Neuronal stem cell (in vitro differentiated cells): ENCODE results near the gene LDLRAD3.

Experiments used
- DNase-seq: peaks from one replicate; pipeline ENCODE4 v3.0.0-alpha.2; 2013; ENCODE audit warnings: low spot score
- H2AFZ ChIP-seq: one replicate; pipeline ENCODE4 v1.6.1; 2013; ENCODE audit warnings: mild to moderate bottlenecking, low read length, inconsistent platforms
- H2AK5ac ChIP-seq: 2 replicates; pipeline ENCODE4 v1.6.1; 2013; ENCODE audit warnings: low read depth, mild to moderate bottlenecking, inconsistent platforms, low read length, moderate library complexity, mixed read lengths
- H2BK120ac ChIP-seq: 2 replicates; pipeline ENCODE4 v1.6.1; 2013; ENCODE audit warnings: low read depth, mild to moderate bottlenecking, inconsistent platforms, low read length, moderate library complexity, mixed read lengths
- H2BK12ac ChIP-seq: one replicate; pipeline ENCODE4 v1.6.1; 2013; ENCODE audit warnings: low read length, inconsistent platforms
- H2BK15ac ChIP-seq: 2 replicates; pipeline ENCODE4 v1.6.1; 2013; ENCODE audit warnings: mild to moderate bottlenecking, low read length, inconsistent platforms, mixed read lengths
- H2BK5ac ChIP-seq: one replicate; pipeline ENCODE4 v1.6.1; 2013; ENCODE audit warnings: inconsistent platforms, mild to moderate bottlenecking, low read length, moderate library complexity
- H3K14ac ChIP-seq: one replicate; pipeline ENCODE4 v1.6.1; 2013; ENCODE audit warnings: low read length, inconsistent platforms
- H3K18ac ChIP-seq: 2 replicates; pipeline ENCODE4 v1.6.1; 2013; ENCODE audit warnings: low read length, inconsistent platforms
- H3K23ac ChIP-seq: 2 replicates; pipeline ENCODE4 v1.6.1; 2013; ENCODE audit warnings: low read depth, mild to moderate bottlenecking, mixed read lengths, low read length, inconsistent platforms; ENCODE audit not compliant: poor library complexity
- H3K27ac ChIP-seq: replicated peaks from 3 replicates; pipeline ENCODE4 v1.5.1; 2013; ENCODE audit warnings: low read length, inconsistent platforms
- H3K27me3 ChIP-seq, 3 experiments: 2 replicates each; pipeline ENCODE4 v1.6.1; 2013; ENCODE audit warnings: low read length in 3 of 3, mild to moderate bottlenecking in 2 of 3, inconsistent platforms in 1 of 3, low read depth in 1 of 3, mixed read lengths in 1 of 3, moderate library complexity in 1 of 3; ENCODE audit not compliant: control insufficient read depth in 3 of 3, insufficient read depth in 3 of 3
- H3K36me3 ChIP-seq, 2 donors: replicated peaks in 1 of 2; 2 replicates each; pipeline ENCODE4 v1.6.1; 2013; ENCODE audit warnings: low read length in 2 of 2; ENCODE audit not compliant: control insufficient read depth in 2 of 2, insufficient read depth in 2 of 2
- H3K4ac ChIP-seq: 2 replicates; pipeline ENCODE4 v1.6.1; 2013; ENCODE audit warnings: inconsistent platforms, mild to moderate bottlenecking, low read length, moderate library complexity
- H3K4me1 ChIP-seq, 2 donors: 1 replicate in 1 of 2; 2 replicates in 1 of 2; pipeline ENCODE4 v1.6.1; 2013; ENCODE audit warnings: low read length in 2 of 2, low read depth in 1 of 2; ENCODE audit not compliant: control insufficient read depth in 2 of 2, insufficient read depth in 1 of 2
- H3K4me2 ChIP-seq: one replicate; pipeline ENCODE4 v1.6.1; 2013; ENCODE audit warnings: mild to moderate bottlenecking, low read length, inconsistent platforms; ENCODE audit not compliant: insufficient read depth, poor library complexity, severe bottlenecking
- H3K4me3 ChIP-seq, 2 donors: 2 replicates each; pipeline ENCODE4 v1.5.1; 2013; ENCODE audit warnings: low read length in 2 of 2, mild to moderate bottlenecking in 2 of 2, inconsistent platforms in 1 of 2, moderate library complexity in 1 of 2
- H3K79me1 ChIP-seq: one replicate; pipeline ENCODE4 v1.6.1; 2013; ENCODE audit warnings: low read depth, mild to moderate bottlenecking, inconsistent platforms, low read length, moderate library complexity
- H3K9ac ChIP-seq: one replicate; pipeline ENCODE4 v1.6.1; 2013; ENCODE audit warnings: mild to moderate bottlenecking, low read depth, low read length, inconsistent platforms; ENCODE audit not compliant: poor library complexity
- H3K9me3 ChIP-seq, 2 donors: replicated peaks in 1 of 2; 2 replicates each; pipeline versions ENCODE3 to v1.6.1; 2013; ENCODE audit warnings: low read length in 2 of 2, mild to moderate bottlenecking in 2 of 2, inconsistent platforms in 1 of 2, low read depth in 1 of 2, mixed read lengths in 1 of 2, moderate library complexity in 1 of 2; ENCODE audit not compliant: control insufficient read depth in 2 of 2, insufficient read depth in 1 of 2
- H4K8ac ChIP-seq: one replicate; pipeline ENCODE4 v1.6.1; 2013; ENCODE audit warnings: low read depth, mild to moderate bottlenecking, inconsistent platforms, low read length, moderate library complexity
- H4K91ac ChIP-seq: one replicate; pipeline ENCODE4 v1.6.1; 2013; ENCODE audit warnings: low read length, low read depth, mild to moderate bottlenecking, inconsistent platforms; ENCODE audit not compliant: poor library complexity
- WGBS, 2 donors: extraction: QIAGEN DNeasy Blood & Tissue Kit; methylation state at CpG; one replicate each; pipeline ENCODE4 v1.1.7; 2013; ENCODE audit warnings: missing lambda C conversion rate in 2 of 2, mixed read lengths in 1 of 2; ENCODE audit not compliant: insufficient read length in 2 of 2, insufficient replicate concordance in 1 of 2; ENCODE audit errors: extremely low coverage in 2 of 2; 5-methylcytosine and 5-hydroxymethylcytosine counted together

LDLRAD3 gene

DNA sequence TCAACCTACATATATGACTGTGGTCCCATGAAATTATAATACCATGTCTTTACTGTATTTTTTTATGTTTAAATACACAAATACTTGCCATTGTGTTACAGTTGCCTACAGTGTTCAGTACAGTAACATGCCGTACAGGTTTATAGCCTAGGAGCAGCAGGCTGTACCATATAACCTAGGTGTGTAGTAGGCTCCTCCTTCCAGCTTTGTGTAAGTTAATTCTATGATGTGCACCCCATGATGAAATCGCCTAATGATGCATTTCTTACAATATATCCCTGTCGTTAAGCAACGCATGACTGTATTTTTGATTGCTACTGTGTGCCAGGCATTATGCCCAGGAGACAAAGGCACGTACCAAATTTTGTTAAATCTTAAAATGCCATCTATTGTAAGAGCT, 163.7 kb downstream of the LDLRAD3 start:
- Histone ChIP-seq H2BK5ac (no peak overlapping the region), H4K91ac (no peak overlapping the region), H2AFZ (no peak overlapping the region), H3K27me3 (no peaks in the 10 kb centered on the region), H3K9ac (no peak overlapping the region), H3K36me3 (peaks cover 3 to 45% of the 10 kb centered on the region in 2 donors), H3K79me1 (peaks cover 2% of the 10 kb centered on the region), H2AK5ac (no peak overlapping the region), H2BK15ac (no peak overlapping the region), H4K8ac (no peak overlapping the region), H3K4me3 (no peak overlapping the region), H3K4ac (no peak overlapping the region), H3K4me2 (no peak overlapping the region), H3K9me3 (peaks cover 2 to 20% of the 10 kb centered on the region in 2 donors), H2BK120ac (no peak overlapping the region), H3K4me1 (peaks cover 40 to 45% of the 10 kb centered on the region in 2 donors), H3K18ac (no peak overlapping the region), H2BK12ac (no peak overlapping the region), H3K14ac (no peak overlapping the region), H3K23ac (no peak overlapping the region), H3K27ac (no peak overlapping the region)
- no CpG with 5 or more reads among the region's 5 CpGs for WGBS, 2 donors
- no peak for DNase-seq

DNA sequence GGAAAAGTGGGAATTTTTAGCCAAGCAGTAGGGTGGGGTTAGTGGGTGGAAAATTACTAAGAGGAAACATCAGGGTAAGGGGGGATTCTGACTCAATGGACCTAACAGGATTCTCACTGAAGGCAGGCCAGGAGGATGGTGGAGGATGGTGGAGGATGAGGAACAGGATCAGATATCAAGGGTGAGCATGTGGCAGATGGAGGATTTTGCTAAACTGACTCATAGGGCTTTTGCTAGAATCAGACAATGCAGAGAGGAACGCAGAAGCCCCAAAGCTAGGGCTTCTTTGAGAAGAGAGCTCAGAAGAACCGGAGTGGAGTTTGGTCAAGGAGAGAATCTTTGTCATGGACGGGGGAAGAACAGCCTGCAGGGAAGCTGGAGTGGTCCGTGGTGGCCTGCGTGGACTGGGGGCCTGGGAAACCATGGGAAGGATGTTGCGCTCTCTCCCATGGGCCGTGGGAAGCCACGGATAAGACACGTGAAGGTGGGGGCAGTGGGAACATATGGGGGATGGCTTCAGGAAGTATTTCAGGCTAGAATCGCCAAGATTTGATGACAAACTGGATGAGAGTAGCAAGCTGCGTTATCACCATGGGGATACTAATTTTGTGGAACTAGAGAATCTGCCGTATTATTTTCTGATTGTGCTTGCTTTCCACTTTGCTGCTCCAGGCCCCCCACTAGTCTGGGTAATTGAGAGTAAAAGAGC, 165.2 kb downstream of the LDLRAD3 start:
- no peak for DNase-seq
- Histone ChIP-seq H3K23ac (no peak overlapping the region), H4K8ac (no peak overlapping the region), H2AK5ac (peak overlapping the region; percentile 93), H3K4me1 (peaks cover 40 to 43% of the 10 kb centered on the region in 2 donors), H2BK15ac (no peak overlapping the region), H3K27me3 (no peaks in the 10 kb centered on the region), H3K9me3 (peaks cover 10 to 35% of the 10 kb centered on the region in 2 donors), H3K14ac (no peak overlapping the region), H2BK5ac (peak overlapping the region; percentile 98), H3K4me2 (no peak overlapping the region), H2BK12ac (peak overlapping the region; percentile 34), H3K4me3 (no peak overlapping the region), H2BK120ac (peak overlapping the region; percentile 75), H3K36me3 (peaks cover 6 to 49% of the 10 kb centered on the region in 2 donors), H3K9ac (peak overlapping the region; percentile 67), H3K79me1 (peaks cover 3% of the 10 kb centered on the region), H4K91ac (peak overlapping the region; percentile 99), H3K27ac (peak overlapping the region; percentile 99), H3K18ac (peak overlapping the region; percentile 99), H3K4ac (peak overlapping the region; percentile 86), H2AFZ (no peak overlapping the region)
- no CpG with 5 or more reads among the region's 12 CpGs for WGBS, 2 donors

DNA sequence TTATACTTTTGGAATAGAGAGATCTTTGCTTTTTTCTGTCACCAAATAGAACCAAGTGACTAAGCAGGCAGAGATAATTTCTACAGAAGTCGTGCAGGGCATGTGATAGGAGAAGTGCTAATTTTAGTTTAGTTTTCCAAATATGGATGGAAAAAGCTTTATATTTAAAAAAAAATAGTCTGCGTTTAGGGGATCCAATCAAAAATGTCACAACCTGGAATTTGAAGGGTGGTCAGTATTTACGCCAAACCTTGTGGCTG, 165.7 kb downstream of the LDLRAD3 start:
- Histone ChIP-seq H3K4me3 (no peak overlapping the region), H3K9me3 (peaks cover 12 to 40% of the 10 kb centered on the region in 2 donors), H3K36me3 (peaks cover 10 to 49% of the 10 kb centered on the region in 2 donors), H3K23ac (no peak overlapping the region), H3K4me1 (peaks cover 37 to 39% of the 10 kb centered on the region in 2 donors), H2AFZ (no peak overlapping the region), H2BK5ac (peak overlapping the region; percentile 98), H4K91ac (no peak overlapping the region), H3K9ac (no peak overlapping the region), H3K14ac (no peak overlapping the region), H3K4me2 (no peak overlapping the region), H3K27me3 (no peaks in the 10 kb centered on the region), H2BK12ac (no peak overlapping the region), H2BK15ac (no peak overlapping the region), H3K27ac (peak overlapping the region; percentile 99), H2AK5ac (no peak overlapping the region), H3K18ac (no peak overlapping the region), H3K4ac (no peak overlapping the region), H2BK120ac (peak overlapping the region; percentile 75), H3K79me1 (peaks cover 4% of the 10 kb centered on the region), H4K8ac (no peak overlapping the region)
- WGBS, 2 donors = no CpG with 5 or more reads among the region's 3 CpGs
- DNase-seq = no peak

DNA sequence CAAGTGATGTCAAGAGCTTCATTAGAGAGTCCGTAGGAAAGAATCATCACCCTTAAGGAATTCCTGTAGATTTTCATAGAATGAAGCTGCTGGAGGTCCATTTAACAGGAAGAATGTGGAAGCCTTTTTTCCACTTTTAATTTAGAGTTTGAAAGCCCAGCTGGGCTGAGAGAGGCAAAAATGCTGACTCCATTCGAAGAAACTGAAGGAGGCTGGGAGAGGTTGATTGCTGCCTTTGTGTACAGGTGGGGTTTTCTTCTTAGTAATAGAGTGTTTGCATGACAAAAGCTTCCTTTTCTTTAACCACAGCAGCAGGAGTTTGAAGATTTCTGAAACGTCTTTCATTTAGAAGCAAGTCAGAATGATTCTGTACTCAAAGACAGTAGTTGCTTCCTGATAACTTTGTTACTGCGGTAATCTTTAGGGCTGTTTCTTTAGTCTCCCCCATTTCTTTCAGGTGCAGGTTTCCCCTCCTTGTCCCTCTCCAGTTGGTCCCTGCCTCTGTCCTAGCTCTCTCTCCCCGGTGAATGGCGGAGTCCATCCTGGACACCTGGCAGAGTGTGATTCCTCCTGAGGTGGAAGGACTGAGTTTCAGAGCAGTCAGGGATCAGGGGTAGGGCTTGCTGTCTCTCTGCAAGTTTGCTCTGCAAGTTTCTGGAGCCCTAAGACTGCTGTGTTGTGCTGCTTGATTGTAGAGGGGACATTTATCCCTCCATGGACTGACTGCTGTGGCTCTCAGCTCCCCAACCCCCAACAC, 166.2 kb downstream of the LDLRAD3 start:
- Histone ChIP-seq H2AFZ (no peak overlapping the region), H3K14ac (no peak overlapping the region), H4K8ac (no peak overlapping the region), H2AK5ac (no peak overlapping the region), H3K9ac (no peak overlapping the region), H3K27ac (peak overlapping the region; percentile 99), H3K27me3 (no peaks in the 10 kb centered on the region), H2BK5ac (peak overlapping the region; percentile 93), H4K91ac (peak overlapping the region; percentile 16), H3K4me3 (no peak overlapping the region), H3K4me1 (peaks cover 32 to 37% of the 10 kb centered on the region in 2 donors), H3K18ac (peak overlapping the region; percentile 87), H2BK120ac (peak overlapping the region; percentile 90), H3K79me1 (peaks cover 4% of the 10 kb centered on the region), H2BK15ac (no peak overlapping the region), H3K4me2 (peak overlapping the region; percentile 54), H3K4ac (no peak overlapping the region), H3K9me3 (peaks cover 14 to 45% of the 10 kb centered on the region in 2 donors), H2BK12ac (no peak overlapping the region), H3K36me3 (peaks cover 11 to 54% of the 10 kb centered on the region in 2 donors), H3K23ac (no peak overlapping the region)
- DNase-seq = peak; percentile 76
- WGBS, 2 donors = no CpG with 5 or more reads among the region's 6 CpGs
